GM19468 (cell line): ENCODE data around the gene MYLK2.

Experiments used
- ATAC-seq: cut with Tn5 transposase; IDR thresholded peaks from one replicate; pipeline ENCODE4 v1.9.1; 2021; ENCODE audit warnings: mild to moderate bottlenecking, moderate library complexity, moderate number of reproducible peaks; ENCODE audit not compliant: unreplicated experiment; ENCODE audit errors: extremely low read depth

MYLK2 gene

DNA sequence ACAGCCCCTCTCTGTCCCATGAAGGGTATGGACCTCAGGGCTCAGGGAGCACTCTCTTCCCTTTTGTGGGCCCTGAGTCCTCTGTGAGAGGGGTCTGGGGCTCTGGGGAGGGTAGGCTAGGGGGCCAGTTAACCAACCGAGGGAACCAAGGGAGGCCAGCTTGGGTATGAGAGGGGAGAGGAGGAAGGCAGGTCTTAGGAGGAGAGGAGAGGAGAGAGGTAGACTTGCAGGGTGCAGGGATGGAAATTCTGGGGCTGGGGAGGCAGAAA is 50.5 kb downstream of the MYLK2 start:
- no peak for ATAC-seq

DNA sequence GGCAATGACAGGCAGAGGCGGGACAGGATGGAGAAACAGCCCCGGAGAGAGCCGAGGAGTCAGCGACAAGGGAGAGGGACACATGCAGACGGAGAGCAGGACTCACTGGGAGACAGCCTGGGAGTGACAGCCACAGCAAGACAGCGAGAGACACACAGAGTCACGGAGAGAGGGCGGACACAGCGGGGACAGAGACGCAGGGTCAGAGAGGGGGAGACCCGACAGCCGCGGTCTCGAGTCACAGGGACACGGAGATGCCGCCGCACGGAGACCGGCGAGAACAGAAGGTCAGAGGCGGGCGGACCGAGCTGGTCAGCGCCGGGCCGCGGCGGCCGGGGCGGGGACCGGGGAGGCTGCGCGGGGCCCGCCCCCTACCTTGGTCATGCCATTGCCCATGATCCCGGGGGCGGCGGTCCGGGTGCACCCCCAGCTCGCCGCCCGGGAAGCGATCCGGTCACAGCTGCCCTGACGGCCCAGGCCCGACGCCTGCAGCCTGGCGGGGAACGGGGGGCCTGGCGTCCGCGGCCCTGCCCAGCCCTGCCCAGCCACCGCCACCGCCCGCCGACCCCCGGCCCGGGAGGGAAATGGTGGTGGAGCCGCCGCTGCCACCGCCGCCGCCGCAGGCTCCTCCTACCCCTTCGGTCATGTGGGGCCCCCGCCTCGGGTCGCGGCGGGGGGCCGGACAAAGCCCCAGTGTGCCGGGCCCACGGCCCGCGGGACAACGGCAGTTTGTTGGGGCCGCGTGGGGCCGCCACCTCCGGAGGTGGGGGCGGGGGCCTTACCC is 51.0 kb downstream of the MYLK2 start, which contains the start of the genes DUSP15 and TTLL9:
Gene DUSP15, minus strand, starts transcription at position 586 of the 784 bp plus-strand sequence. Its CDS starts 190 bp downstream, at position 396.
Gene TTLL9, plus strand, starts transcription at position 693 of the 784 bp plus-strand sequence. CDS start 493 bp downstream, outside the sequence.
- ATAC-seq, result no peak

DNA sequence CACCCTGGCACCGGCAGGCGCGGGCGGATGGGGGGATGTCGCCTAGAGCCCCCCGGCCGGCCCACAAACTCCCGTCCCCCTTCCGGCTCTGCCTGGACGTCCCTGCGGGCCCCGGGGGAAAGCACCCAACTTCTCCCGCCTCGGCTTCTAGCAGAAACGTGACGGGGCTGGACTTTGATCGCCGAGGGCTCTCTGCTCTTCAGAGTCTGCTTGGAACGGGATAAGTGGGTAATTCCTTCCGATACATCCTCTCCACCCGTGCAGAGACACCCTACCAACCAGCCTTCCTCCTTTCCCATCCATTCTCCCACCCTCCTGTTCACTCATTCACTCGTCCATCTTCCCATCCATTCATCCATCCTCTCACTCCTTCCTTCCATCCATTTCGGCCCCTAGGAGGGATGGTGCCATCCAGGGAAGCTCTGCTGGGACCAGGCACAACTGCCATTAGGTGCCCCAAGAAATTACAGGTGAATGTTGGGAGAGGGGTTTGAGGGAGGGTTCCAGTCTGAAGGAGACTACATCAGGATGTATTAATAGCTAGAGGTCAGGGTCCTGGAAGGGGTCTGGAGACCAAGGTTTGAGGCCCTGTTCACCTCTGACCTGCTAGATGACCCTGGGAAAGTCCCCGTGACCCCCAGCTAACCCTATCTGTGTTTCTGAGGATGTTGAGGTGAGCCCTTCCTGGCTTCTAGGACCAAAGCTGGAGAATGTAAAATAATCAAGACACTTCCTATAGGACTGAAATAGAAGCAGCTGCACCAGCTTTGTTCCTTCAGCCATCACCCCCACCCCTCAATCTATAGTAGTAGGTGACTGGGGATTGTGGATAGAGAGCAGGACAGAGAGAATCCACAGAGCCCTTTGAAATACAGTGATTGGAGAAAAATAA is 51.8 kb downstream of the MYLK2 start:
- no peak for ATAC-seq

DNA sequence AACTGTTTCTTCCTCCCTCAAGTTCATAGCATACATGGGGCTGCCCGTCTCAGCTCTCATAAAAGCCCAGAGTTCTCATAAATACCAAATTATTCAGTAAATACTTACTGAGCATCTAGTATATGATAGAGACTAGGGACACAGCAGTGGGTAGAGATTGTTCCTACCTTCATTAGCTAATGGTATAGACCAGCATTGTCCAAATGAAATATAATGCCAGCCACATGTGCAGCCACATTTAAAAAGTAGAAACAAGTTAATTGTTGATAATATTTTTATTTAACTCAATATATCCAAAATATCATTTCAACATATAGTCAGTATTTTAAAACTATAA is 52.4 kb downstream of the MYLK2 start:
- no peak for ATAC-seq

DNA sequence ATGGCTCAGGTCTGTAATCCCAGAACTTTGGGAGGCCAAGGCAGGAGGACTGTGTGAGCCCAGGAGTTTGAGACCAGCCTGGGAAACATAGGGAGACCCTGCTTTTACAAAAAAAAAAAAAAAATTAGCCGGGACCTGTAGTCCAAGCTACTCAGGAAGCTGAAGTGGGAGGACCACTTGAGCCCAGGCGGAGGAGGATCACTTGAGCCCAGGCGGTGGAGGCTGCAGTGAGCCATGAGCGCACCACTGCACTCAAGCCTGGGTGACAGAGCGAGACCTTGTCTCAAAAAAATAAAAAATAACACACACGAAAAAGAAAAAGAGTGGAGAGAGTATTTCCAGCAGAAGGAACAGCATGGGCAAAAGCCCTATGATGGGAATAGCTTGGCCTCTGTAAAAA is 53.2 kb downstream of the MYLK2 start:
- ATAC-seq, result no peak

DNA sequence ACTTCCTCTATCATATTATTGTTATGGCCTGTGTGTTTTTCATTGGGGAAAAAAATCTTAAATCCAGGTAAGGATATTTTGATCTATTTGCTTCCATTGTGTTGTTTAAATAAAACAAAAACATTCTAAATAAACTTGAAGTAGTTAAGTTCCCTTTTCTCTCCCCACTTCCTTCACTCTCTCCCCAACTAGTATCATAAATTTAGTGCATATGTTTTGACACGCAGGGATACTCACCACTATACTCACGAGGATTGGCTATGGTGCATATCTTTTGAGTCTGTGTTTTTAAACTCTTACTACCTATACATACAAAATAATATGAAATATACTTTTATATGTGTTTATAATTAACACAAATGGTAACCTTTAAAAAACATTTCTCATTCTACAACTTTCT is 56.5 kb downstream of the MYLK2 start:
- ATAC-seq, result no peak

DNA sequence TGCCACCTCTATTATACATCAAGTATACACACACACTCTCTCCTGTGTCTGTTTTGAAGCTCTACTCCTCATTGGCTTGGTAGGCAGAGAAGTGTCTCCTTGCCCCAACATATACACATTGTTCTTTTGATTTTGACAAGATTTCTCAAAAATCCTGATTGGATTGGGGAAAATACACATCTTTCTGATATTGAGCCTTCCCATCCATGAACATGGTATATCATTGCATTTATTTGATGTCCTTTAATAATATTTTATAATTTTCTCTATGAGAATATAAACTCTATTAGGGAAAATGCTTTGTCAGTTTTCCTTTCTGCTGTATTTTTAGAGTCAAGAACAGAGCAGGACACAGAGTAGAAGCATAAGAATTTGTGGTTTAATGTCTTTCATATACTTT is 58.5 kb downstream of the MYLK2 start:
- no peak for ATAC-seq

DNA sequence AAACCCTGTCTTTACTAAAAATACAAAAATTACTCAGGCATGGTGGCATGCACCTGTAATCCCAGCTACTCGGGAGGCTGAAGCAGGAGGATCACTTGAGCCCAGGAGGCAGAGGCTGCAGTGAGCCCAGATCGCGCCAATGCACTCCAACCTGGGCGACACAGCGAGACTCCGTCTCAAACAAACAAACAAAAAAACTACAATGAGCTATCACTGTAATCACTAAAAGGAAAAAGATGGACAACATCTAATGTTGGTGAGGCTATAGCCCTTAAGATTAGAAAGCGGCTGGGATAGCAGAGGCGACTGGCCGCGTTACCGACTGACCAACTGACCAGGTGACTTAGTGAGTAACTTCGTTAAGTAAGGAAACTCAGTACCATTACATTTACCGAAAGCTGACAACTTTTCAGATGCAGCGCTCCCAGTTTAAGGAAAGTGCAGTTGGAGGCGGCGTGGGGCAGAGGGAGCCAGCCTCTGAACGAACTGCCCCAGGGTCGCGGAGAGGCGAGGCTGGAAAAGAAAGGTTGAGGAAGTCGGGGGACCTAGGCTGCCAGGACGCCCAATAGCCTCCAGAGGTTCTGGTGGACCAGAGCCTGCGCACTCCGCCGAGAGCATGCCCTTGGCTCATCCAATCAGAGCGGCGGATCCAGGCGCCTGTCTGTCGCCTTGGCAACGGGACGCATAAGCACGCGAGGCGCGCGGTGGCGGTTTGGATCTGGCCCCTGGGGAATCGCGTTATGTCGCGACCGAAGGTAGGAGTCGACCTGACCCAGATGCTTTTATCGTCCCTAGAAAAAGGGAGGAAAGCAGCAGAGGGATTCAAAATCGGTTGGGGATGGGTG is 60.2 kb downstream of the MYLK2 start:
- ATAC-seq, result peak; percentile 46

DNA sequence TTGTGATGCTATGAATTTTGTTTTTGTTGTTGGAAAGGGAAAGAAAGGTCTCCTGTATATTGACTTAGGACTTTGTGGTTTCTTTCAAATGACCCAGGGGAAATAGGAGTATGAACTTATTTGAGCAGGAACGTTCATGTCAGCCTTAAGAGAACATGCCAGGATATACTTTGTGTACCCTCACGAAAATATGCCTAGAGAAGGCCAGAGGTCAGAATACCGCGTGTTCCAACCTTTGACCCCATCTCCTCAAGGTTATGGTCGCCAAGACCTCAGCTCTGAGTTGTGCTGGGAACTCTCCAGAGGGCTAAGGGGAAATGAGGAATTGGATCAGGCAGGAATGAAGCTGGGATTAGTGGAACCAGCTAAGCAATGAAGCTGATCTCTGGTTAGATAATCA is 62.8 kb downstream of the MYLK2 start:
- ATAC-seq, result no peak

DNA sequence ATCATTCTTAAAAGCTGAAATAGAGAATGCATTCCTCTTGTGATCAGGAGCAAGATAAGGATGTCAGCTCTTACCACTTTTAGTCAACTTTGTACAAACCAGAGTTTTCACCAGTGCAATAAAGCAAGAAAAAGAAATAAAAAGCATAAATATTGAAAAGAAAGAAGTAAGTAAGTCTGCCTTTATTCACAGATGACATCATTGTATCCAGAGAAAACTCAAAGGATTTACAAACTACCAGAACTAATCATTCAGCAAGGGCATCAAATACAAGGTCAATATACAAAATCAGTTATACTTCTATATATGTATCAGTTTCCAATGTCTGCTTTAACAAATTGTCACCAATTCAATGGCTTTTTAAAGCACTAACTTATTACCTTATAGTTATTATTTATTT is 64.7 kb downstream of the MYLK2 start:
- ATAC-seq, result no peak
